Bone marrow (tissue), 2 donors: Measurements from ENCODE around the gene RPS6KA5.

Experiments used
- DNase-seq, 2 donors: peaks; one replicate each; lab custom pipeline; 2025; lab: John Stamatoyannopoulos, UW

Gene RPS6KA5

GRCh38 chr14:90807060-90807459 lies 253.4 kb downstream of the RPS6KA5 start:
- DNase-seq = no peak

GRCh38 chr14:90805662-90806540 lies 254.5 kb downstream of the RPS6KA5 start:
- no peak for DNase-seq

GRCh38 chr14:90805084-90805391 lies 255.4 kb downstream of the RPS6KA5 start:
- no peak for DNase-seq

GRCh38 chr14:90804292-90805083 lies 256.0 kb downstream of the RPS6KA5 start:
- no peak for DNase-seq

GRCh38 chr14:90803249-90803648 lies 257.2 kb downstream of the RPS6KA5 start:
- no peak for DNase-seq

- DNase-seq = no peak
Measured at GRCh38 chr14:90799420-90799819, 261.0 kb downstream of the RPS6KA5 start.

GRCh38 chr14:90797919-90798318 lies 262.5 kb downstream of the RPS6KA5 start:
- DNase-seq = no peak
